ENCODE measurements around the gene GPR31. TPM values are rescaled to one million over a fixed set of nuclear protein-coding genes. Genes with fewer than 3 reads are reported as not detected.

The GPR31 gene
- total RNA-seq, 1 experiment from 2014 or later: not detected

DNA sequence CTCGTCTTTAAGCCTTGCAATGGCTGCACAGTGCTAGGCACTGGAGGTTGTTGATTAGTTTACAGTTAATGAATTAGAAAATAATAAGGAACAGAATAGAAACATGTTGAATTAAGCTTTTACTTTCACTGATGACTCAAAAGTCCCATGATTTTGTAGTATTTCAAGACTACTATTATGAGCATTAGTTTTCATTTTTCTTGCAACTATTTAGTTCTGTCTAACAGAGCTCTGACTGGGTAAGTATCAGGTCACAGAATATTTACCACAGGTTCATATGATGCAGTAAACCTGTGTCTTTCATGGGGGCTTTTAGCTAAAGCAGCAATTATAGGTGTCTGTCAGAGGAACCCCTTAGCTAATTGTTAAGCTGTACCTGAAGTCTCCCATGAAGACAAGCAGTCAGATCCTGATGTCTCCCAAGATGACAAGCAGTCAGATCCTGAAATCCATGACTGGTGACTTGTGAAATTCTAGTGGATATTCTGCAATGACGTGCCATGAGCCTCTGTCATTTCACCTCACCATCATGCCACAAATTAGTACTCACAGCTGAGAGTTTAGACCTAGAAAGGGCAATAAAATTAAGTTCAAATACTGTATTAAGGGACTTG, 8.2 kb upstream of the GPR31 start:
- DNase-seq (ENCODE audit: low spot score): no peak

DNA sequence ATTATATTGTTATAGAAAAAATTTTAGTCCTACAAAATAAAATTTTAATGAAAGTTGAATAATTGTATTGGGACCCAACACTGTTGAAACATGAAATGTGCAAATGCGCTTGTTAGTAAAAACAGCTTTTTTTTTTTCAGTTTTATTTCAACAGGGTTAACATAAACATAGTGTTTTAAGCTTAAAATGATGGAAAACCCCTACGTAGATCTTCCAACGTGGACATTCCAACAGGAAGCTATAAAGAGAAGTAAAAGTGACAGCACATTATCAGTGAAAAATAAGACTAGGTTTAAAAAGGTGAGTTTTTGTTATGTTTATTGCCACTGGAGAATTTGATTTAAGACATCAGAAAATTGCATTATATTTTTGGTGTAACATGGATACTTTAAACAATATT, 6.5 kb upstream of the GPR31 start:
- no peak for DNase-seq (ENCODE audit: low spot score)

- DNase-seq (ENCODE audit: low spot score): no peak
Measured at GRCh38 chr6:167163476-167164011, 5.8 kb upstream of the GPR31 start.

DNA sequence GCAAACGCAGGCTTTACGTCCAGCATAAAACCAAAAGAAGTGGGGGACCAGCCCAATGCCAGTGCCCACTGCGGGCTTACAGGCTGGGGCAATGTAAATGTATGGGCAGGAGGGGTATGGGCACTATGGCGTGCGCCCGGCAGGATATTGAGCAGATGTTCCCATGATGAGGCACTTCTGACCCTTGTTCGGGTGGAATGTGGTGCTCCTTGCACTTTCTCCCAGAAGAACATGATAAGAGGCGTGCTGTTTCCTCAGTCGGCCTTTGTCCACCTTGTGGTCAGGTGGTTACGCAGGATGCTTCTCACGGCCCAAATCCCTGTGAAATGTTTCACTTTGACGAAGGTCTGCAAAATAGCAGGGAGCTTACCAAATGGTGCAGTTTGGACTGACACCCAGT, 4.8 kb upstream of the GPR31 start:
- DNase-seq (ENCODE audit: low spot score): no peak

- no peak for DNase-seq (ENCODE audit: low spot score)
Measured at GRCh38 chr6:167161851-167162467, 4.2 kb upstream of the GPR31 start.

GRCh38 chr6:167157414-167157813, 366 bp downstream of the GPR31 start:
- no peak for DNase-seq (ENCODE audit: low spot score)

- DNase-seq (ENCODE audit: low spot score): no peak
Measured at GRCh38 chr6:167154895-167155294, 2.9 kb downstream of the GPR31 start.

DNA sequence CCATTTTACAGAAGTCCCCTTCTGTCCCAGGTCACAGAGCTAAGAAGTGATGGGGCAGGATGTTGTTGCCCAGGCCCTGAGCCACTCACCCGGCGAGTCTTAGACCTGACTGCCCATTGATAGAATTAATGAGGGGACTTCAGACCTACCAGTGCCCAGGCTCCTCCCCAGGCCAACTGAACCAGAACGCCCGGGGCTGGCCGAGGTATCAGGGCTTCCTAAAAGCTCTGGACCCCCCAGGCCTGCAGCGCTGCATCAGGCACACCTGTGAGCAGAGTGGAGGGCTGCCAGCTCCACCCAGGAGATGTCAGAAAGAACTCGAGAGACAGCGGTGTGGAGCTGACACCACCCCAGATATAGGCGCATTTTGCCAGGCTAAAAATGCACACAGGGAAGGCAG, 3.5 kb downstream of the GPR31 start:
- no peak for DNase-seq (ENCODE audit: low spot score)

DNA sequence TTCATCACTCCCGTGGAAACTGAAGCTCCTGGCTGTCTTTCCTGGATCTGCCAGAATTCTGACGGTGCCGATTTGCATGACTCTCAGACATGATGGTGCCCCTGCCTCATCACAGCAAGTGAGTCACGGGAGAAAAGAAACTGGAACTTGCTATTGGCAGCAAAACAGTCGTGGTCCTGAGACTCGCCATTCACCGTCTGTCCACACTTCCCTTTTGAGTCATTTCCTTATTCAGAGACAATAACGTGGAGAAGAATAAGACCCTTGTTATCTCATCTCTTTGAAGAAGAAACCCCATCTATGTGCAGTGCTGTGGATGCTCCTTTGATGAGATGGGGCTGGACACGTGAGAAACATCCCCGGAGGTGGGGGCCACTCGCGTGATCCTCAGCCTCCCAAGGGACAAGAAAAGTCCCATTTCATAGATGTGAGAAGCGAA, 4.2 kb downstream of the GPR31 start:
- peak; percentile 63 for DNase-seq (ENCODE audit: low spot score)

DNA sequence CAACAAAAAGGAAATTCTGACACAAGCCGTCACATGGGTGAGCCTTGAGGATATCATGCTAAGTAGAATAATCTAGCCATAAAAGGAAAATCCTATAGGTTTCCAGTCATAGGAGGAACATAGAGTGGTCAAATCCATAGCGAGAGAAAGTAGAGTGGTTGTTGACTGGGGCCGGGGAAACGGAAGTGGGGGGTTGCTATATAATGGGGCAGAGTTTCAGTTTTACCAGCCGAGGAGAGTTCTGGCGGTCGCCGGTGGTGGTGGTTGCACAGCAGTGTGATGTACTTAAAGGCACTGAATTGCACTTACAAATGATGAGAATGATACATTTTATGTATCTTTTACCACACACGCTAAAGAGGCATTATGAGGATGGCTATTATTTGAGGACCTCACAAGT, 4.9 kb downstream of the GPR31 start:
- DNase-seq (ENCODE audit: low spot score): no peak

GRCh38 chr6:167151648-167152047, 6.1 kb downstream of the GPR31 start:
- no peak for DNase-seq (ENCODE audit: low spot score)

DNA sequence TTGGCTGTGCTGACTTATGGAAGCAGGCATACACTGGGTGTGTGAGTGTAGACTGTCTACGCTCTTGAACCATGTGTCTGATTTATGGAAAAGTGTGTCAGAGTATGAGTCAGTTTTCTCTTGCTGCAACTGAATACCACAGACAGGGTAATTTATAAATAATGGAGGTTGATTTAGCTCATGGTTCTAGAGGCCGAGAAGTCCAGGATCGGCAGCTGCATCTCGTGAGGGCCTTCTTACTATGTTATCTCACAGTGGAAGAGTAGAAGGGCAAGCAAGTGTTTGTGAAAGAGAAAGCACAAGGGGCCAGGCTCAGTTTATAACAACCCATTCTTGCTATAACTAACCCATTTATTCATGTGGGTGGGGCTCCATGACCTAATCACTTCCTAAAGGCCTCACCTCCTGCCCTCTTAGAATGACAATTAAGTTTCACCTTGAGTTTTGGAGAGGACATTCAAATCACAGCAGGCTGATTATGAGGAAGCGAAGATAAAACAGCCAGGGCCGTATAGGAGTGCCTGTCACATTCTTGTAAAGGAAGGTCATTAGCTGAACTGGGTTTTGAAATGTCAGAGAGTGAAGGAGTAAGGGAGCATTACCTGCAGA, 6.7 kb downstream of the GPR31 start:
- DNase-seq (ENCODE audit: low spot score): no peak

- DNase-seq (ENCODE audit: low spot score): no peak
Measured at GRCh38 chr6:167148997-167149396, 8.8 kb downstream of the GPR31 start.

GRCh38 chr6:167148021-167148420, 9.8 kb downstream of the GPR31 start:
- no peak for DNase-seq (ENCODE audit: low spot score)

DNA sequence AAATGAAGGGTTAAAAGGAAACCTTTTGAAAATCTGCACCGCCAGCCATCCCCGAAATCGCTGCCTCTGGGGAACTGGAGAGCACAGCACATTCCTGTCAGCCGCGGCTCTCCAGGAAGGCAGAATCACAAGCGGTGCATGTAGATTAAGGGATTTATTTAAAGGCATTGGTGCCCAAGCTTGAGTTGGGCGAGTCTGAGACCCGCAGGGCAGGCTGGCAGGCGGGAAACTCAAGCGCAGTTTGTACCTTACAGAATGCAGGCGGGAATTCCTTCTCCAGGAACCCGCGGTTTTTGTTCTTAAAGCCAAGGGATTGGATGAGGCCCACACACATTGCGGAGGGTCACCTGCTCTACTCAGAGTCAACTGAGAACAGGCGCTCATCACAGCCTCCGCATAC, 10.8 kb downstream of the GPR31 start:
- no peak for DNase-seq (ENCODE audit: low spot score)

GRCh38 chr6:167146135-167146534, 11.6 kb downstream of the GPR31 start:
- DNase-seq (ENCODE audit: low spot score): no peak

- DNase-seq (ENCODE audit: low spot score): no peak
Measured at GRCh38 chr6:167145461-167145860, 12.3 kb downstream of the GPR31 start.

DNA sequence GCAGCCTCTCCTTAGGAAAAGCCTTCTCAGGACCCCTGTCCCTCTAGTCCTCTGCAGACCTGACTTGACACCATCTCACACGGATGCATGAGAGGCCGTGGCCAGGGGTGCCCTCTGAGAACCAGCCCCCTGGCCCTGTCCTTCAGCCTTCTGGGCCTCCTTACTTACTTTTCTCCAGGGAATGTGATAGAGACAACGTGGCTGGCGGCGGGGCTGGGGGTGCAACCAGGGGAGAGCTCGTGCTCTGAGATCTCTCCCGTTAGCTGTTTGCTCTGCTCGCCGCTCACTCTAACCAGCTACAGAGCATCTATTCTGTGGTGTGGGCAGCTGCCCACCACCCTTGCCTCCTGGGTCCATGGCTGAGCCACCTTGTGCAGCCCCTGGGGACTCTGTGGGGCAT, 14.7 kb downstream of the GPR31 start:
- DNase-seq (ENCODE audit: low spot score): no peak

GRCh38 chr6:167142433-167142761, 15.4 kb downstream of the GPR31 start:
- no peak for DNase-seq (ENCODE audit: low spot score)

DNA sequence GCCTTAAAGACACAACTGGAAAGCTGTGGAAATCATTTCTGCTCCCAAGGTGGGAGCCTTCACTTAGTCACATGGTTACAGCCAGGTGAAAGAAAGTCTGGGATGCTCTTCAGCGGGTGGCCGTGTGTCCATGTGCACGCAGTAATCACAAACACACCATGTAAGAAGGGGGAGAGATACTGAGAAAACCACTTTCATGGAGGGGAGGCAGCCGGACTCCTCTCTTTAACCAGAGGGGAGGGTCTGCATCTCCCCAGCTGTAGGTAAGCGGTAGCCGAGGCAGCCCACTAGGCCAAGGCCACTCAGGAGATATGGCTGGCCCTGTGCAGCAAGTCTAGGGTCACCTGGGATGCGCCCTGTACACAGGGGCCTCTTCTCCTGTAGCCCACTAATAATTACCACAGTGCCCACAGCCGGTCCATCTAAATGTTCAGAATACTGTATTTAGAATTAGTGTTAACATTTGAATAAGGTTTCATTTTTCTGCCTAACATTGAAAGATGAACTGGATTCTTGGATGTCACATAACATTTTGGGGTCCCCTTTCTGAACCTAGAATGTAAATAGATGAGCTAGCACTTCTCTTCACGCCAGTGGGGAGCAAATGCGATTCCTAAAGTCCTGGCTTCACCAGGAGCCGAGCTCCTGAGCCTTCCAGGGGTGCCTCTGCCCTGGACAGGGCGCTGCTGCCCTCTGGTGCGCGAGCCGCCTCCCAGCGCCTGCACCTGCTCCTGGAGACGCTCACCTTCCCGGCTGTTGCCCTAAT, 15.9 kb downstream of the GPR31 start:
- DNase-seq (ENCODE audit: low spot score): peak; percentile 13

GRCh38 chr6:167140589-167141474, 16.9 kb downstream of the GPR31 start:
- no peak for DNase-seq (ENCODE audit: low spot score)

- no peak for DNase-seq (ENCODE audit: low spot score)
Measured at GRCh38 chr6:167139761-167140160, 18.0 kb downstream of the GPR31 start.
